ENCODE results near the gene PRKCQ. TPM values are rescaled to one million over a fixed set of nuclear protein-coding genes. Genes with fewer than 3 reads are reported as not detected.

PRKCQ gene
- total and polyA plus RNA-seq, 2 of the 8 experiments (the other 6 are each of a cell fraction or from before 2014, with no cell fraction given) = 9.1 to 22.6 TPM

GRCh38 chr10:6399231-6399741 lies 180.8 kb downstream of the PRKCQ start:
- Histone ChIP-seq H3K27me3 (replicated peaks in 1 of 4; ENCODE audit: control insufficient read depth in 3 of 4, extremely low read depth in 1 of 4, insufficient read depth in 3 of 4, low read length in 3 of 4) (no peaks in the 10 kb centered on the region), H2BK20ac (ENCODE audit: low read length) (no peak overlapping the region), H2AK5ac (ENCODE audit: low read depth, low read length) (no peak overlapping the region), H2BK5ac (ENCODE audit: low read depth, low read length) (no peak overlapping the region), H3K79me1 (ENCODE audit: low read depth, low read length) (no peaks in the 10 kb centered on the region), H3K79me2 (ENCODE audit: control insufficient read depth in 1 of 2, insufficient read depth in 2 of 2, low read length in 2 of 2) (no peaks in the 10 kb centered on the region), H3K4me3 (ENCODE audit: extremely low read depth in 1 of 4, insufficient read depth in 2 of 4, low read depth in 3 of 4, low read length in 4 of 4) (no peak overlapping the region), H3K18ac (ENCODE audit: extremely low read depth, low read length) (no peak overlapping the region), H3K9ac (replicated peaks in 1 of 4; ENCODE audit: extremely low read depth in 1 of 4, low read depth in 3 of 4, low read length in 3 of 4) (no peak overlapping the region), H3K4ac (replicated peaks; ENCODE audit: insufficient read length, low read depth, low read length) (no peak overlapping the region), H2BK15ac (ENCODE audit: low read length) (no peak overlapping the region), H4K8ac (ENCODE audit: extremely low read depth, insufficient read depth, low read length) (no peak overlapping the region), H3K23ac (ENCODE audit: insufficient read length) (no peak overlapping the region), H3K23me2 (ENCODE audit: low read depth, low read length) (no peaks in the 10 kb centered on the region), H4K5ac (ENCODE audit: insufficient read length, low read depth, low read length) (no peak overlapping the region), H3K9me3 (ENCODE audit: insufficient read depth in 2 of 2, low read depth in 1 of 2, low read length in 1 of 2) (no peaks in the 10 kb centered on the region), H2BK12ac (ENCODE audit: low read depth, low read length) (no peak overlapping the region), H3K36me3 (ENCODE audit: control insufficient read depth in 2 of 4, insufficient read depth in 4 of 4, low read length in 3 of 4) (no peaks in the 10 kb centered on the region), H3K56ac (replicated peaks; ENCODE audit: insufficient read length, low read depth, low read length) (no peak overlapping the region), H3K4me2 (ENCODE audit: insufficient read depth in 1 of 2, low read depth in 2 of 2, low read length in 2 of 2) (no peak overlapping the region), H4K91ac (replicated peaks; ENCODE audit: insufficient read length, low read length) (no peak overlapping the region), H3K4me1 (replicated peaks in 1 of 4; ENCODE audit: control insufficient read depth in 3 of 4, insufficient read depth in 4 of 4, low read length in 3 of 4) (no peaks in the 10 kb centered on the region; a peak in 2 of 7 replicates), H2AFZ (ENCODE audit: low read length) (no peak overlapping the region), H4K20me1 (replicated peaks in 1 of 2; ENCODE audit: control insufficient read depth in 1 of 2, insufficient read depth in 2 of 2, low read length in 2 of 2) (no peaks in the 10 kb centered on the region), H2BK120ac (replicated peaks; ENCODE audit: low read depth, low read length) (no peak overlapping the region), H3K14ac (ENCODE audit: insufficient read length) (no peak overlapping the region), H3K27ac (ENCODE audit: low read depth, low read length) (no peak overlapping the region)
- ChIA-PET POLR2A (ENCODE audit: partially characterized antibody) (interaction anchor here (0.7 to 7.0 kb wide), 2 partner anchors 10 to 196 kb away, joined by 6 to 66 read pairs; partner anchors contain the start of gene PFKFB3), CTCF (ENCODE audit: partially characterized antibody) (interaction anchor here (0.9 to 6.1 kb wide), 6 partner anchors 9 to 263 kb away, joined by 3 to 56 read pairs (median 6); partner anchors contain the start of gene PFKFB3)
- DNase-seq (ENCODE audit: low read depth in 1 of 2, low spot score in 2 of 2) = no peak
- FAIRE-seq = no peak
- 84% methylated on average over 5 of the region's 5 CpGs; no CpG with 5 or more reads in 1 of the 2 experiments for WGBS, 2 experiments (ENCODE audit: extremely low coverage in 1 of 2, insufficient coverage in 1 of 2, insufficient read length in 1 of 2, insufficient replicate concordance in 2 of 2, low coverage in 1 of 2, low lambda C conversion rate in 2 of 2, missing lambda C conversion rate in 1 of 2)
- no peak for TF ChIP-seq CBX5 (IDR thresholded peaks at IDR 0.05; ENCODE audit: low read depth, low read length)
- no peak for TF ChIP-seq SP1 (IDR thresholded peaks at IDR 0.05; ENCODE audit: low read depth, low read length)
- no peak for TF ChIP-seq CEBPB (IDR thresholded peaks at IDR 0.05; ENCODE audit: low read depth, low read length)
- no peak for TF ChIP-seq KDM4A (IDR thresholded peaks at IDR 0.05; ENCODE audit: low read depth, low read length, severe bottlenecking)
- TF ChIP-seq BRCA1 (IDR thresholded peaks at IDR 0.05; ENCODE audit: low read depth, low read length) = no peak
- TF ChIP-seq TCF12 (IDR thresholded peaks at IDR 0.05; ENCODE audit: low read depth, low read length) = no peak
- TF ChIP-seq SAP30 (IDR thresholded peaks at IDR 0.05; ENCODE audit: insufficient read depth, insufficient replicate concordance, low read length) = no peak
- no peak for TF ChIP-seq MAFK (IDR thresholded peaks at IDR 0.05; ENCODE audit: low read depth, low read length)
- no peak for TF ChIP-seq HDAC6 (IDR thresholded peaks at IDR 0.05; ENCODE audit: low read depth, low read length)
- no peak for TF ChIP-seq RXRA (IDR thresholded peaks at IDR 0.05; ENCODE audit: insufficient read depth, low read depth, low read length)
- no peak for TF ChIP-seq POLR2AphosphoS5 (IDR thresholded peaks at IDR 0.05; ENCODE audit: low read depth, low read length)
- no peak for TF ChIP-seq CBX8 (IDR thresholded peaks at IDR 0.05; ENCODE audit: borderline replicate concordance, low read depth, low read length)
- TF ChIP-seq POU5F1 (IDR thresholded peaks at IDR 0.05; ENCODE audit: low read depth, low read length) = no peak
